ENCODE results near the gene POU5F1. TPM values are rescaled to one million over a fixed set of nuclear protein-coding genes. Genes with fewer than 3 reads are reported as not detected.

POU5F1 gene
- polyA plus RNA-seq, 1 of the 3 experiments (the other 2 are of a cell fraction): not detected

DNA sequence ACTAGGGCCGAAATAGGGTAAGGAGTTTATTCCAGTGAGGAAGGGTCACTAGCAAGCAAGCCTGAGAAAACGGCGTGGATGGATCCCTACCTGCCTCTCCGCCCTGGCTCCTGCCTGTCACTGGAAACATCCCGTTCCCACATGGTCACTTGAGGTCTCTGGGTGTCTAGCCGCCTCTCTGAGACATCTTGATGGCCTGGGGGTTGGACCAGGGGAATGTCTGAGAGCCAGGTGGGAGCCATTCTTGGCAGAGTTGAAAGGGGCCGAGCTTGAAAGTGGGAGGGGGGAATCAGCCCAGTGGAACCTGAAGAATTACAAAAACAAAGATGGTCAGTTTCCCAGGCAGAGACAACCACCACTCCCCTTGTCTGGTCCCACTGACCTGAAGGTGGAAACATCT, 13.8 kb downstream of the POU5F1 start:
- Histone ChIP-seq H3K4me3 (ENCODE audit: low read depth in 2 of 2, low read length in 1 of 2) (no peak overlapping the region), H3K4me1 (ENCODE audit: control insufficient read depth in 1 of 2, insufficient read depth in 2 of 2, low read depth in 1 of 2, low read length in 1 of 2) (peaks cover 0 to 18% of the 10 kb centered on the region in 2 experiments; a peak in 1 of 4 replicates), H3K27me3 (ENCODE audit: insufficient read depth) (no peaks in the 10 kb centered on the region), H3K36me3 (replicated peaks in 1 of 2; ENCODE audit: control insufficient read depth in 1 of 2, insufficient read depth in 2 of 2, low read length in 1 of 2) (peaks cover 0 to 2% of the 10 kb centered on the region in 2 experiments), H3K9me2 (no peaks in the 10 kb centered on the region), H3K27ac (ENCODE audit: low read depth in 2 of 2, low read length in 1 of 2) (no peak overlapping the region), H3K79me2 (ENCODE audit: insufficient read depth) (peaks cover 9% of the 10 kb centered on the region), H4K20me1 (ENCODE audit: insufficient read depth) (no peaks in the 10 kb centered on the region), H3K9me3 (no peaks in the 10 kb centered on the region), H2AFZ (ENCODE audit: low read depth) (no peak overlapping the region), H3F3A (replicated peaks; ENCODE audit: insufficient read depth) (no peaks in the 10 kb centered on the region), H3K4me2 (peak overlapping the region; percentile 73; the same call in 1 of the 2 replicates), H3K9ac (no peak overlapping the region)
- 95% methylated on average over 6 of the region's 7 CpGs for WGBS (ENCODE audit: low lambda C conversion rate)
- POLR2A ChIA-PET: no interaction called here
- CTCF ChIA-PET: interaction anchor here (1.2 to 2.0 kb wide), 3 partner anchors 20 to 210 kb away, joined by 4 to 6 read pairs (median 5); no protein-coding TSS in a partner anchor
- TF ChIP-seq NRF1 (IDR thresholded peaks at IDR 0.05; ENCODE audit: low read depth, low read length) (no peak), IRF3 (IDR thresholded peaks at IDR 0.05; ENCODE audit: low read depth, low read length) (no peak), FOXM1 (IDR thresholded peaks at IDR 0.05; ENCODE audit: low read depth) (no peak), TEAD4 (IDR thresholded peaks at IDR 0.05; ENCODE audit: borderline replicate concordance, insufficient read depth) (no peak), EP300 (IDR thresholded peaks at IDR 0.05; ENCODE audit: borderline replicate concordance in 1 of 2, low read depth in 1 of 2, low read length in 1 of 2) (no peak)
- TF ChIP-seq, protein P1, sequence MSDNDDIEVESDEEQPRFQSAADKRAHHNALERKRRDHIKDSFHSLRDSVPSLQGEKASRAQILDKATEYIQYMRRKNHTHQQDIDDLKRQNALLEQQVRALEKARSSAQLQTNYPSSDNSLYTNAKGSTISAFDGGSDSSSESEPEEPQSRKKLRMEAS (IDR thresholded peaks at IDR 0.05; ENCODE audit: low read depth): no peak
- DNase-seq: no peak

GRCh38 chr6:31154436-31154835, 16.0 kb downstream of the POU5F1 start:
- Histone ChIP-seq H2AFZ (ENCODE audit: low read depth) (no peak overlapping the region), H3K79me2 (ENCODE audit: insufficient read depth) (peaks cover 9% of the 10 kb centered on the region; the same call in 1 of the 2 replicates), H3K4me1 (ENCODE audit: control insufficient read depth in 1 of 2, insufficient read depth in 2 of 2, low read depth in 1 of 2, low read length in 1 of 2) (peaks cover 0 to 15% of the 10 kb centered on the region in 2 experiments; a peak in 1 of 4 replicates), H3K4me3 (ENCODE audit: low read depth in 2 of 2, low read length in 1 of 2) (no peak overlapping the region), H3K9me3 (no peaks in the 10 kb centered on the region), H3K27ac (ENCODE audit: low read depth in 2 of 2, low read length in 1 of 2) (no peak overlapping the region), H3K4me2 (no peak overlapping the region), H3K9me2 (no peaks in the 10 kb centered on the region), H3F3A (replicated peaks; ENCODE audit: insufficient read depth) (no peaks in the 10 kb centered on the region), H3K27me3 (ENCODE audit: insufficient read depth) (no peaks in the 10 kb centered on the region), H3K9ac (no peak overlapping the region), H3K36me3 (replicated peaks in 1 of 2; ENCODE audit: control insufficient read depth in 1 of 2, insufficient read depth in 2 of 2, low read length in 1 of 2) (peaks cover 0 to 7% of the 10 kb centered on the region in 2 experiments), H4K20me1 (ENCODE audit: insufficient read depth) (no peaks in the 10 kb centered on the region)
- 95% methylated on average over 15 of the region's 15 CpGs for WGBS (ENCODE audit: low lambda C conversion rate)
- ChIA-PET POLR2A (no interaction called here), CTCF (interaction anchor here (1.6 to 2.0 kb wide), 2 partner anchors 38 to 212 kb away, joined by 6 to 9 read pairs; no protein-coding TSS in a partner anchor)
- DNase-seq: no peak
- TF ChIP-seq CTCF (IDR thresholded peaks at IDR 0.05) (no peak), TAF1 (IDR thresholded peaks at IDR 0.05; ENCODE audit: borderline replicate concordance, low read depth, low read length) (no peak), POLR2AphosphoS5 (IDR thresholded peaks at IDR 0.05; ENCODE audit: low read depth, low read length) (no peak), EP300 (IDR thresholded peaks at IDR 0.05; ENCODE audit: borderline replicate concordance in 1 of 2, low read depth in 1 of 2, low read length in 1 of 2) (no peak), RAD21 (IDR thresholded peaks at IDR 0.05; ENCODE audit: low read length) (no peak), REST (IDR thresholded peaks at IDR 0.05; ENCODE audit: low read depth, low read length) (no peak), FOXM1 (IDR thresholded peaks at IDR 0.05; ENCODE audit: low read depth) (no peak), CHD2 (IDR thresholded peaks at IDR 0.05; ENCODE audit: low read length, partially characterized antibody) (no peak), USF1 (IDR thresholded peaks at IDR 0.05; ENCODE audit: borderline replicate concordance, low read depth) (no peak), MEF2A (IDR thresholded peaks at IDR 0.05; ENCODE audit: borderline replicate concordance, low read depth) (no peak), SIN3A (IDR thresholded peaks at IDR 0.05; ENCODE audit: borderline replicate concordance, low read depth, low read length) (no peak), SMC3 (IDR thresholded peaks at IDR 0.05; ENCODE audit: low read depth, low read length) (no peak), RXRA (IDR thresholded peaks at IDR 0.05; ENCODE audit: borderline replicate concordance, low read depth) (no peak), NFIC (IDR thresholded peaks at IDR 0.05; ENCODE audit: borderline replicate concordance) (no peak), EZH2phosphoT487 (IDR thresholded peaks at IDR 0.05; ENCODE audit: borderline replicate concordance, low read depth) (no peak)
- TF ChIP-seq, protein P1 (IDR thresholded peaks at IDR 0.05; ENCODE audit: low read depth): no peak
